H7 (cell line): ENCODE results near the gene SPATA32. TPM values are rescaled to one million over a fixed set of nuclear protein-coding genes. Genes with fewer than 3 reads are reported as not detected.

Experiments used
- total RNA-seq: library from RNA; depleted of rRNA; stranded (reverse); fragments of >200 nt; shearing (Covaris generic); gene quantifications from 2 replicates; pipeline ENCODE4 v1.2.3, GENCODE V29; 2014; rRNA removed

Gene SPATA32
- total RNA-seq, 1 experiment from 2014 or later = 0.24 TPM

Other genes starting within 250 kb of the SPATA32 start
- gene DCAKD, start 210.5 kb downstream of the SPATA32 start, total RNA-seq = 70.7 and 71.5 TPM in 2 replicates
- gene NMT1, start 200.8 kb downstream of the SPATA32 start, total RNA-seq = 111 and 115 TPM in 2 replicates
- 24.1 and 28.6 TPM in 2 replicates for gene PLCD3, start 129.6 kb downstream of the SPATA32 start, total RNA-seq
- 1.5 and 6.0 TPM in 2 replicates for gene ACBD4, start 126.4 kb downstream of the SPATA32 start, total RNA-seq
- 4.1 and 4.6 TPM in 2 replicates for gene HEXIM1, start 113.6 kb downstream of the SPATA32 start, total RNA-seq
- gene HEXIM2, start 100.2 kb downstream of the SPATA32 start, total RNA-seq = 11.5 and 11.9 TPM in 2 replicates
- 1.7 and 2.4 TPM in 2 replicates for gene FMNL1, start 40.2 kb downstream of the SPATA32 start, total RNA-seq
- 1.6 TPM in 2 replicates for gene MAP3K14, start 54.9 kb upstream of the SPATA32 start, total RNA-seq
- 4.5 and 5.4 TPM in 2 replicates for gene ARHGAP27, start 170.8 kb upstream of the SPATA32 start, total RNA-seq
- gene PLEKHM1, start 228.6 kb upstream of the SPATA32 start, total RNA-seq = 5.0 and 5.8 TPM in 2 replicates